ENCODE results near the gene LGALS12.
A peak's percentile ranks its signal among the peaks of the same experiment; 100 is the strongest.

Gene LGALS12

DNA sequence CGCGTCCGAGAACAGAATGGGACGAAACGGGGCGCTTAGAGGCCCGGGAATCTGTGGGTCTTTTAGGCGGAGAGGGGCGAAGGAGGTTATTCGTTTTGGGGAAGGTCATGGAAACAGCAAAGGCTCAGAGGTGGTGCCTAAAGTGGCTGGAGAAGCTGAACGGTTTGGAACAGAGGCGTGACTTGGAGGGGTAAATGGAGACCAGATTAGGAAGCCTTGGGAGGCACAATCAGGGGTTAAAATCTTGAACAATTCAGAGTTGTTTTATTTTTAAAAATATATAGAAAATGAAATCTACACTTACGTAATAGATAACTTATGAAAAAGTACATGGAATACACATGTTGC lies 14.7 kb upstream of the LGALS12 start:
- no peaks in the 10 kb centered on the region for H3K36me3 ChIP-seq (ENCODE audit: control insufficient read depth, insufficient read depth, low read length)
- peaks cover 12% of the 10 kb centered on the region for H3K27me3 ChIP-seq (ENCODE audit: control insufficient read depth, insufficient read depth, low read length)
- no peak overlapping the region for H3K4me3 ChIP-seq (ENCODE audit: low read length)
- H3K9ac ChIP-seq (ENCODE audit: low read length): peak overlapping the region; percentile 47
- H3K9me3 ChIP-seq (ENCODE audit: control insufficient read depth, low read length): no peaks in the 10 kb centered on the region
- peaks cover 12% of the 10 kb centered on the region for H3K4me1 ChIP-seq (ENCODE audit: control insufficient read depth, insufficient read depth, low read length)

DNA sequence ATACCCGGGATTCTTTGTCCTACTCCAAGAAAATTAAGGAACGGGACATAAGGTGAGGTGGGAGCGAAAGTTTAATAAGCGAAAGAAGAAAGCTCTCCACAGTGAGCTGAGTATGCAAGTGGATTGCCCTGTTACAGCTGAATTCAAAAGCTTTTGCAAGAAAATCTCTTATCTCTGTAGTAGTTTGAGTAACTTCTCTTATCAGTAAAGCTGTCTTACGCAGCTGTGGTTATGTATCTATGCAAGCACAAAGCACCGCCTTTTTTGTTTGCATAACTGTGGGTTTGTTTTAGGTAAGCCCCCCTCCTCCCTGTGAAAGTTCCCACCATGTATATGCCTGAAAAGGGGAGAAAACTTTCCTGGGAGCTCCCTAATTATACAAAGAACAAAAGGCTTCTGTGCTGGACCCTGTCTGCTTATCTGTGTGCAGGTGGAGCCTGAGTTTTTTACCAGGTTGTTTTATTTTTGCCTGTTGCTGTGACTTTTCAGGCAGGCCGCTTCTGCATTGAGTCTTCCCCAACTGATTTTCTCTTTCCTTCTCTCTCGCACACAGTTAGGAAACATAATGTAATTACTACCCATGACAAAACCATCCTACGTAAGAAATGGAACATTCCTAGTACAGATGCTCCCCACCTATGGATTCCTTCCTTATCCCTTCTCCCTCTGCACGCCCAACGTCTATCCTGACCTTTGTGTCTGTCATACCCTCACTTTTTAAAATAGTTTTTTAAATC lies 14.1 kb upstream of the LGALS12 start:
- H3K4me3 ChIP-seq (ENCODE audit: low read length): no peak overlapping the region
- H3K9ac ChIP-seq (ENCODE audit: low read length): no peak overlapping the region
- peaks cover 12% of the 10 kb centered on the region for H3K4me1 ChIP-seq (ENCODE audit: control insufficient read depth, insufficient read depth, low read length)
- H3K36me3 ChIP-seq (ENCODE audit: control insufficient read depth, insufficient read depth, low read length): no peaks in the 10 kb centered on the region
- no peaks in the 10 kb centered on the region for H3K9me3 ChIP-seq (ENCODE audit: control insufficient read depth, low read length)
- peaks cover 12% of the 10 kb centered on the region for H3K27me3 ChIP-seq (ENCODE audit: control insufficient read depth, insufficient read depth, low read length)

DNA sequence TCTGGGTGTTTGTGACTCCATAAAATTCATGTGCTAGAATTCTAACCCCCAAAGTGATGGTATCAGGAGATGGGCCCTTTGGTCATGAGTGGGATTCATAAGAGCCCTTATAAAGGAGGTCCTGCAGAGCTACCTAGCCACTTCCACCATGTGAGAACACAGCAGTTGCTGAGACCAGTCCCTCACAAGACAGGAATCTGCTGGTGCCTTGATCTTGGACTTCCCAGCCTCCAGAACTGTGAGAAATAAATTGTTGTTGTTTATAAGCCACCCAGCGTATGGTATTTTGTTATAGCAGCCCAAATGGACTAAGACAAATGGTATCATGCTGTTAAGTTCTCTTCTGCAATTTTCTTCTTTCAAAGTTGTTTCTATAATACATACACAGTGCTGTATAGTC lies 13.4 kb upstream of the LGALS12 start:
- Histone ChIP-seq H3K4me1 (ENCODE audit: control insufficient read depth, insufficient read depth, low read length) (peaks cover 12% of the 10 kb centered on the region), H3K4me3 (ENCODE audit: low read length) (no peak overlapping the region), H3K9ac (ENCODE audit: low read length) (no peak overlapping the region), H3K9me3 (ENCODE audit: control insufficient read depth, low read length) (no peaks in the 10 kb centered on the region), H3K36me3 (ENCODE audit: control insufficient read depth, insufficient read depth, low read length) (no peaks in the 10 kb centered on the region), H3K27me3 (ENCODE audit: control insufficient read depth, insufficient read depth, low read length) (peaks cover 12% of the 10 kb centered on the region)

DNA sequence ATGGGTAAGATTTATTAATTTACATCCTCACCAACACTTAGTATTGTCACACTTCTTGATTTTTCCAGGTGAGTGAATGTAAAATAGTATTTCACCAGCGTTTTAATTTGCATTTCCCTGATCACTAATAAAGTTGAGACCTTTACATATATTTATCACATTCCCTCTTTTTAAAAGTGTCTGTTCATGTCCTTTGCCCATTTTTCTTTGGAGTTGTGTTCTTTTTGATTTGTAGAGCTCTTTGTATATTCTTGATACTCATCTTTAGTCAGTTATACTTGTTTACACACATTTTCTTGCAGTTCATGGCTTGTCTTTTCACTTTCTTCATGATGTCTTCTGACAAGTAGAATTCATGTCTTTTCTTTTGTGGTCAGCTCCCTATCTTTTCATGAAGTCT lies 12.8 kb upstream of the LGALS12 start:
- Histone ChIP-seq H3K9me3 (ENCODE audit: control insufficient read depth, low read length) (no peaks in the 10 kb centered on the region), H3K36me3 (ENCODE audit: control insufficient read depth, insufficient read depth, low read length) (no peaks in the 10 kb centered on the region), H3K9ac (ENCODE audit: low read length) (no peak overlapping the region), H3K4me3 (ENCODE audit: low read length) (no peak overlapping the region), H3K4me1 (ENCODE audit: control insufficient read depth, insufficient read depth, low read length) (peaks cover 12% of the 10 kb centered on the region), H3K27me3 (ENCODE audit: control insufficient read depth, insufficient read depth, low read length) (peaks cover 12% of the 10 kb centered on the region)

DNA sequence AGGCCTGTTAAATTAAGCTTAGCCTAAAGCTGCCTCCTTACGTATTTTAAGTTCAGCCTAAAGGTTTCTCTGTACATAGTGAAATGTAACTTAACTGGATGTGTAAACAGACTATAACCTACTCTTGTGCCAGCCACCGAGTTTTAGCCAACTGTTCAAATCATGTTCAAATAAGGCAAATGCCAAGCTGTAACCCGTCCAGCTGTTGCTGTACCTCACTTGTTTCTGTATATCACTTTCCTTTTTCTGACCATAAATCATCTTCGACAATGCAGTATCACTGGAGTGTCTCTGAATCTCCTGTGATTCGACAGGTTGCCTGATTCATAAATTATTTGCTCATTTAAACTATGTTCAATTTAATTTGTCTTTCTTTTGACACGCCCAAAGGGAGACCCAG lies 10.9 kb upstream of the LGALS12 start:
- Histone ChIP-seq H3K9ac (ENCODE audit: low read length) (no peak overlapping the region), H3K4me3 (ENCODE audit: low read length) (no peak overlapping the region), H3K27me3 (ENCODE audit: control insufficient read depth, insufficient read depth, low read length) (peaks cover 12% of the 10 kb centered on the region), H3K4me1 (ENCODE audit: control insufficient read depth, insufficient read depth, low read length) (peaks cover 12% of the 10 kb centered on the region), H3K36me3 (ENCODE audit: control insufficient read depth, insufficient read depth, low read length) (no peaks in the 10 kb centered on the region), H3K9me3 (ENCODE audit: control insufficient read depth, low read length) (no peaks in the 10 kb centered on the region)

DNA sequence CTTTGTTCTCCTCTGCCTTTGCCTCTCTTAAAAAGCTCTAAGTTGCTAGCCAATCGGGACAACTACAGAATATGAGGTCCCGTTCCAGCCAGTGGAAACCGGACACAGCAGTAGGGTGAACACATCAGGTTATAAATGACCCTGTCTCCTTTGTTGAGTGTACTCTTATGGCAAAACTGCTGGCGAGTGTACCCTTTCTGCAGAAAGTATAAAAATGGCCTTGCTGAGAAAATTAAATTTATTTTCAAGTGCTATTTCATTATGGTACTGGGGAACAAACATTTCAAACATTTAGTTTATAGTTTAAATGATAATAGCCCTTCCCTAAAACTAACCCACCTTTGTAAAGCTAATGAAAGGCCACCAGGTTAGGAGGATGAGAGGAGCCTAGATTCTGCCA lies 6.0 kb upstream of the LGALS12 start:
- Histone ChIP-seq H3K4me1 (ENCODE audit: control insufficient read depth, insufficient read depth, low read length) (peaks cover 29% of the 10 kb centered on the region), H3K9me3 (ENCODE audit: control insufficient read depth, low read length) (no peaks in the 10 kb centered on the region), H3K36me3 (ENCODE audit: control insufficient read depth, insufficient read depth, low read length) (no peaks in the 10 kb centered on the region), H3K27me3 (ENCODE audit: control insufficient read depth, insufficient read depth, low read length) (no peaks in the 10 kb centered on the region), H3K4me3 (ENCODE audit: low read length) (no peak overlapping the region), H3K9ac (ENCODE audit: low read length) (no peak overlapping the region)

DNA sequence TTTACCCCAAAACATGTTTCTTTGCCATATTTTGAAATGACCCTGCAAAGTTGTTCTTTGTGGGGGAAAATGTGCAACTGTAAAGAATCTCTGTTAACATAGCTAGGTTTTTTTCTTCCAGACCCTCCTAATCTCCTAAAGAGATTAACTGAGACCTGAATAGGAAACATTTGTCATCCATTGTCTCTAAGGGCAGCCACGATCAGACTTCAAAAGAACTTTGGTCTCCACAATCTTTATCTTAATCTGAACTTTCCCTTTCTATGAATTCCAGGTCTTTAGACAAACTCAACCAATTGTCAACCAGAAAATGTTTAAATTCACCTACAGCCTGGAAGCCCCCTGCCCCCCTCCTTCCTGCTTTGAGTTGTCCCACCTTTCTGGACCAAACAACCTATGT lies 4.6 kb upstream of the LGALS12 start:
- H3K9me3 ChIP-seq (ENCODE audit: control insufficient read depth, low read length): no peaks in the 10 kb centered on the region

DNA sequence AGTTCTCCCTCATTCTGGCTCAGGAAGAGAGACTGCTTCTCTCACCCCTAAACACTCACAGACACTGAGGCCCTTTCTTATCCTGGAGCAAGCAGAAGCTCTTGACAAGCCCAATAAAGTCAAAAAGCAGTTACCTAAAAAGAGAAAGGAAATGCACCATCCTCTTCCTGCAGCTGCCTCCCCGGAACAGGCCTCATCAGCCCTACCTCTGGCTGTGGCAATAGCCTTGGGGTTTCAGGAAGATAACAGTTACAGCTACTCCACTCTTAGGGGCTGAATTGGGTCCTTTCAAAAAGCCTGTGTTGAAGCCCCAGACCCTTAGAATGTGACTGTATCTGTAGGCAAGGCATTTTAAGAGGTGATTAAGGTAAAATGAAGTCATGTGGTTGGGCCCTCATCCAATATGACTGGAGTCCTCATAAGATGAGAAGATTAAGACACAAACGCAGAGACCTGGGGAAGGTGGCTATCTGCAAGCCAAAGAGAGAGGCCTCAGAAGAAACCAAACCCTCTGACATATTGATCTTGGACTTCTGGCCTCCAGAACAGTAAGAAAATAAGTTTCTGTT lies 3.5 kb upstream of the LGALS12 start:
- no peaks in the 10 kb centered on the region for H3K9me3 ChIP-seq (ENCODE audit: control insufficient read depth, low read length)
- H3K9ac ChIP-seq (ENCODE audit: low read length): no peak overlapping the region
- H3K36me3 ChIP-seq (ENCODE audit: control insufficient read depth, insufficient read depth, low read length): no peaks in the 10 kb centered on the region
- H3K4me1 ChIP-seq (ENCODE audit: control insufficient read depth, insufficient read depth, low read length): peaks cover 41% of the 10 kb centered on the region
- no peaks in the 10 kb centered on the region for H3K27me3 ChIP-seq (ENCODE audit: control insufficient read depth, insufficient read depth, low read length)
- H3K4me3 ChIP-seq (ENCODE audit: low read length): no peak overlapping the region

More for the DNA sequence above, 4.6 kb upstream of the LGALS12 start:
- Histone ChIP-seq H3K9ac (ENCODE audit: low read length) (no peak overlapping the region), H3K36me3 (ENCODE audit: control insufficient read depth, insufficient read depth, low read length) (no peaks in the 10 kb centered on the region), H3K4me1 (ENCODE audit: control insufficient read depth, insufficient read depth, low read length) (peaks cover 41% of the 10 kb centered on the region), H3K27me3 (ENCODE audit: control insufficient read depth, insufficient read depth, low read length) (no peaks in the 10 kb centered on the region), H3K4me3 (ENCODE audit: low read length) (no peak overlapping the region)

DNA sequence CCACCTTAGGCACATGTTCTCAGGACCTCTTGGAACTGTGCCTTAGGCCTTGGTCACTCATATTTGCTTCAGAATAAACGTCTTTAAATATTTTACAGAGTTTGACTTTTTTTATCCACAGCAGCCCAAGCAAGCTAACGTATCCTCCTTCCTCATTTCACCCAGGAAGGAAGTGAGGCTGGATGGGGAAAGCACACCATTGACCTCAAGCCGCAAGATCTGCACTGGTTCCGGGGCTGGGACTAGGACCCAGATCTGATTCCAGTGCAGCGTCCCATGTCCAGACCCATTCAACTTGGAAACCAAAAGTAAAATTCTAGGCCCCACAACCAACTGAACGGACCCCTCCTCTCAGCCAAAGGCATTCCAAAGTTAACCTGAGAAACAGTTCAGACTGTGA lies 2.4 kb upstream of the LGALS12 start:
- Histone ChIP-seq H3K4me1 (ENCODE audit: control insufficient read depth, insufficient read depth, low read length) (peaks cover 41% of the 10 kb centered on the region), H3K9me3 (ENCODE audit: control insufficient read depth, low read length) (no peaks in the 10 kb centered on the region), H3K9ac (ENCODE audit: low read length) (no peak overlapping the region)

DNA sequence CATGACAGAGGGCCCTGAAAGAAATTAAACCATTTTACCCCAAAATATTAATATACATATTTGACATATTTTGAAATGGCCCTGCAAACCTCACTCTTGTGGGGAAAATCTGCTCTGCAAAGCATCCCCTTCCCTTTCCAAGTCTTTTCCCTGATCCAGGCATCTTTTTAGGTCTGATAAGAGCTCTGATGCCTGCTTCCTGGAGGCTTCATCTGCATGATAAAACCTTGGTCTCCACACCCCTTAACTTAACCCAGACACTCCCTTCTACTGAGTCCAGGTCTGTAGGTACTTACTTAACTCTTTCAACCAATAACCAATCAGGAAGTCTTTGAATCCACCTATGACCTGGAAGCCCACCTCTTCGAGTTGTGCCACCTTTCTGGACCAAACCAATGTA lies 1.8 kb upstream of the LGALS12 start:
- H3K36me3 ChIP-seq (ENCODE audit: control insufficient read depth, insufficient read depth, low read length): no peaks in the 10 kb centered on the region
- no peak overlapping the region for H3K4me3 ChIP-seq (ENCODE audit: low read length)
- H3K4me1 ChIP-seq (ENCODE audit: control insufficient read depth, insufficient read depth, low read length): peaks cover 41% of the 10 kb centered on the region
- no peaks in the 10 kb centered on the region for H3K9me3 ChIP-seq (ENCODE audit: control insufficient read depth, low read length)
- no peak overlapping the region for H3K9ac ChIP-seq (ENCODE audit: low read length)
- no peaks in the 10 kb centered on the region for H3K27me3 ChIP-seq (ENCODE audit: control insufficient read depth, insufficient read depth, low read length)

More for the DNA sequence above, 2.4 kb upstream of the LGALS12 start:
- no peak overlapping the region for H3K4me3 ChIP-seq (ENCODE audit: low read length)
- no peaks in the 10 kb centered on the region for H3K36me3 ChIP-seq (ENCODE audit: control insufficient read depth, insufficient read depth, low read length)
- H3K27me3 ChIP-seq (ENCODE audit: control insufficient read depth, insufficient read depth, low read length): no peaks in the 10 kb centered on the region

DNA sequence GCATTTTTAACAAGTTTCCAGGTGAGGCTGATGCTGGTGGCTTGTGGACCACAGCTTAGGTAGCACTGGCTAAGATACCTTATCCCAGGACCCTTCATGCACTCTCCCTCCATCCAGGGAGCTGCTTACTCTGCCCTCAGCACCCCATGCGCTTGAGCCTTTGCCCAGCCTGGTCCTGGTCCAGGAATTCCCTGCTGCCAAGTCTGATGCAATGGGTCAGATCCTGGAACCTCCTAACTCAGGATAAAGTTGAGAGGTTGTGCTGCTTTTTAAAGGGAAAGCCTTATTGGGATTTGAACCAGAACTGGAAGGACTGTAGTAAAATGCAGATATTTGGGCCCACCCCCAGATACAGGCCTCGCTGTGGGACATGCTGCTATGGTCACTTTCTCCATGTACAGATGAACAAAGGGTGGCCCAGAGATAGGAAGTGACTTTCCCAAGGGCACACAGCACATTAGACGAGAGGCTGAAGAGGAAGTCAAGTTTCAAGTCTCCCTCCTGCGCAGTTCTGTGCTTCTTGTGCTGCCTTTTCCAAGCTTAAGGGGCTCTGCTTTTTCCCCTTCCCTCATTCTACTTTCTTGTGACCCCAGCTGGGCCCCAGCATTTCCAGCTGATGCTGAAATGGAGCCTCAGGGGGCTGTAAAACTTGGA lies 824 bp upstream of the LGALS12 start:
- Histone ChIP-seq H3K4me1 (ENCODE audit: control insufficient read depth, insufficient read depth, low read length) (peaks cover 41% of the 10 kb centered on the region), H3K4me3 (ENCODE audit: low read length) (no peak overlapping the region), H3K36me3 (ENCODE audit: control insufficient read depth, insufficient read depth, low read length) (no peaks in the 10 kb centered on the region), H3K27me3 (ENCODE audit: control insufficient read depth, insufficient read depth, low read length) (no peaks in the 10 kb centered on the region), H3K9ac (ENCODE audit: low read length) (no peak overlapping the region), H3K9me3 (ENCODE audit: control insufficient read depth, low read length) (no peaks in the 10 kb centered on the region)

DNA sequence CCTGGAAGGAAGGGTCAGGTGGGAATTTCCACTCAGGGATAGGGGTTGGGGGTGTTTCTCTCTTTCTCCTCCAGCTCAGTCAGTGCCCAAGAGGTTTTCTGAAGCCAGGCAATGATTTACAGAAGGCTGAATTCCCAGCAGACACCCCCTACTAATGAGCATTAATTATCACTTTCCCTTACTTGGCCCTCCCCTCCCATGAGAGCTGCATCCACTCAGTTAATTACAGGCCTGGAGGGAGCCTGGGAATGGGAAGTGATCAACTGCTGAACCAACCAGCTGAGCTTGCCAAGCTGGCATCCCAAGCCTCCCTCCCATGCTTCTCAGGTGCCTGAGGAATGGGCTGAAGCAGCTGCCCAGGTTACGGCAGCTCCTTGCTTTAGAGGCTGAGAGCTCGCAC lies 992 bp downstream of the LGALS12 start:
- Histone ChIP-seq H3K9ac (ENCODE audit: low read length) (no peak overlapping the region), H3K4me1 (ENCODE audit: control insufficient read depth, insufficient read depth, low read length) (peaks cover 48% of the 10 kb centered on the region), H3K9me3 (ENCODE audit: control insufficient read depth, low read length) (no peaks in the 10 kb centered on the region), H3K4me3 (ENCODE audit: low read length) (no peak overlapping the region), H3K27me3 (ENCODE audit: control insufficient read depth, insufficient read depth, low read length) (no peaks in the 10 kb centered on the region), H3K36me3 (ENCODE audit: control insufficient read depth, insufficient read depth, low read length) (no peaks in the 10 kb centered on the region)

Measured in mucosa of stomach (tissue), 1 donor.